ENCODE results near the gene TSFM.
"Not testable (repeated sequence)": the region's sequence is repeated elsewhere in the genome, so short reads cannot be mapped to it uniquely, and the experiment has no call there.

TSFM gene

DNA sequence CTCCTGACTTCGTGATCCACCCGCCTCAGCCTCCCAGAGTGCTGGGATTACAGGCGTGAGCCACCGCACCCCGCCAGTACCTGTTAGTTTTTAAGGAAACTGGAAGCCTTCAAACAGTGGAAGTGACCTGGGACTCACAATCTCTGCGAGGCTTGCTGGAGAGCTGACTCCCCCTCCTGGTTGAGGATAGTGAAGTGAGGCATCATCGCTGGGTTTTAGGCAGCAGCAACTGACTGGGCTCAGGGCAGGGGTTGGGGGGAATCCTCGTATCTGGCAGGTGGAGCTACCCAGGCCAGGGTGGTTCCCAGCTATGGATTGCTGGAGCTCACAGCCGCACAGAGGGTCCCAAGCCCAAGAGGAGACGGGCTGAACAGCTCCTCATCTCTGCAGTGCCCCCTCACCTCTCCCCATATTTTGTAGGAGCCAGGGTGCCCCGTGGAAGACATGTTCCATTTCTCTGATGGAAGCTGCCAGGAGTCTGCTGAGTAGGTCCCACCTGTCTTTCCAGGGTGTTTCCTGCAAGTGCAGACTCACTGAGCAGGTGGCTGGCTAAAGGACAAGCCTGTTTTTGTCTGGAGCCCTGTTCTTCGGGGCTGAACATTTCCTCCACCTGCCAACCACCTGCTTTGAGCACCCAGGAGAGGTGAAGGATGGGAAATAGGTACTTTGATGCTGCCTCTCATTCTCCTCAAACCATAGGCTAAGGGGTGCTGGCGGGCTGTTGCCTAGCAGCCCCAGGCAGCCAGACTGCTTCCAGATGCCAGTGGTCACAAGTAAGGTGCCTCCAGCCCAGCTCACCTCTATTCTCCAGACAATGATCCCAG lies 32.8 kb downstream of the TSFM start:
- DNase-seq (ENCODE audit: low read depth): no peak

- DNase-seq (ENCODE audit: low read depth): no peak
Measured at GRCh38 chr12:57816001-57816854, 33.6 kb downstream of the TSFM start.

- no peak for DNase-seq (ENCODE audit: low read depth)
Measured at GRCh38 chr12:57816855-57817151, 34.2 kb downstream of the TSFM start.

GRCh38 chr12:57817261-57817989 lies 34.8 kb downstream of the TSFM start:
- no peak for DNase-seq (ENCODE audit: low read depth)

DNA sequence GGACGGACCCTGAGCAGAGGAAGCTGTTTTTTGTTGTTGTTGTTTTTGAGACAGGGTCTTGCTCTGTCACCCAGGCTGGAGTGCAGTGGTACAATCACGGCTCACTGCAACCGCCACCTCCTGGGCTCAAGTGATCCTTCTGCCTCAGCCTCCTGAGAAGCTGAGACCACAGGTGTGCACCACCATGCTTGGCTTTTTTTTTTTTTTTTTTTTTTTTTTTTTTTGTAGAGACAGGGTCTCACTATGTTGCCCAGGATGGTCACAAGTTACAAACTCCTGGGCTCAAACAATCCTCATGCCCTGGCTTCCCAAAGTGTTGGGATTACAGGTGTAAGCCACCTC lies 35.4 kb downstream of the TSFM start:
- DNase-seq (ENCODE audit: low read depth): not testable (repeated sequence)

GRCh38 chr12:57820119-57820518 lies 37.5 kb downstream of the TSFM start:
- not testable (repeated sequence) for DNase-seq (ENCODE audit: low read depth)

DNA sequence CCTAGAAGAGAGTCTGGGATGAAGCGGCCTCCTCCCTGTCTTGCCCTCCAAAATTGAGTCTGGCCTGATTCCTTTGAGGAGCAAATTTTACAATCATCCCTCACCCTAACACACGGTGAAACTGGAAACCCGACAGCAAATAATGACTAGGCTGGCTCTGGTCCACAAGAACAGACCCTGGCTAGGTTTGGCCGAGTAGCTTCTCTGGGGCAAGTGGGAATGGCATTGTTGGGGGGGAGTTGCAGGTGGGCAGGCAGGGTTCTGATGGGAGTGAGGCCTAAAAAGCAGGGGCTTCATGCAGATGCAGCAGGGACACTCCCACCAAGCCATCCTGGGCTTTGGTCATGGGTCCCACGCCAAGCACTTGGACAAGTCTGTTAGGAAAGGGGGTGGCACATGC lies 38.4 kb downstream of the TSFM start:
- DNase-seq (ENCODE audit: low read depth): not testable (repeated sequence)

GRCh38 chr12:57821474-57822214 lies 39.1 kb downstream of the TSFM start:
- no peak for DNase-seq (ENCODE audit: low read depth)

DNA sequence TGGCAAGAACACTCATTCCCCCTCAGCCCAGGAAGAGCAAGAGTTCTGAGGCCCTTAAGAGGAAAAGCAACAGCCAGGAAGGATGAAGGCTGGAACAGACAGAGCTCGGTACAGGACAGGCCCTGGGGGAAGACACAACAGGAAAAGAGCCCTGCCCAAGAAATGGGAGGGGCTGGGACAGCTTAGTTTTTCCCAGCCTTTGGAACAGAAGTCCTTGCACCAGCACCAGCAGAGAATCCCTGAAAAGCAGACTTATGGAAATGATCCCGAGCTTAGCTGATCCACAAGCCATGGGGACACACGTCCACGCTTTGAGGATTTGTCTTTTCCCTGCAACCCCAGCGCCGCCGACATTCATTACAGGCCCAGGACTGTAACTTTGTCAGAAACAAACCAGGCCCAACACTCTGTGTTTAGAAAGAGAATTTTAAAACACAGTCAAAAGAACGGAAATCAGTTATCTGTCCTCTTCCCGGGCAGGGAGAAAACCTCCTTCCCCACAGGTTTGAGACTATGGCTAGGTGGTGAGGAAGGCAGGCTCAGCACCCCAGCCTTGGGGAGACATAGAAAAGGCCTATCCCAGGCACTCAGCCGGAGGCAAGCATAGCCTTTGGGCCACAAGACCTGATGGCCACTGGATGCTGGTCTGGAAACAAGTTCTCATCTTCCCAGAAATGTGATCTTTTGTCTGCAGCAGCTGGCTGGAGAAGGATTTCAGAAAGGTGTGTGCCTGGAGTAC lies 40.0 kb downstream of the TSFM start:
- DNase-seq (ENCODE audit: low read depth): no peak

DNA sequence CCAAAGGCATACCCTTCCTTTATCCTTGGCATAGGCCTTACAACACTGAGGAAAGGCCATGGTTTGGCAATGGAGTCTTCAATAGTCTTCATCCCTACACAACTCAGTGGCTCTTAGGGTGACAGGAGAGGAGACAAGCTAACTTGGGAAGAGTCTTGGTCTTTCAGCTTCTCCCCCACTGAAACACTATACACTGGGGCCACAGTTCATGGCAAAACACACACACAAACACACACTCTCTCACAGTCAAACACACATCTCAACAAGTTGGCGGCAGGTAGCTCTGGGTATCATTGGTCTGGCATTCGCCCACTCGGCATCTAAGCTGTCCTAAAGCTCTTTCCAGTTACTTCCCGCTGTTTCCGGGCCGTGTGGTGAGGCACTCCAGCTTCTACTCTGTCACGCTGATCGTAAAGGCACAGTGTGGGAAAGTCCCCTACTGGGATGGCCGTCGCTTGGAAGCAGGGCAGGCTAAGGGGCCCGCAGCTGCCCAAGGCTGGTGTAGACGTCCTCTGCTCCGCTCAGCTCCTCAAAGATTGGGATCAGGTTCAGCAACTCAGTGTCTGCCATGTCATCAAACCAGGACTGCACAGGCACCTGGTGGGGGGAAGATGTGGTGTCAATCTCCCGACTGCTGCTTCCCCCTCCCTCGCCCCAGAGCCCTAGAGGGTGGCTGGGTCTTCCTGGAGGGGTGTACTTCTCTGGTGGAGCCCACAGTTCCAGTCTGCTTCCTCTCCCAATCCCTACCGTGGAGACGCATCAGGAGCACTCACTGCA lies 40.7 kb downstream of the TSFM start:
- DNase-seq (ENCODE audit: low read depth): no peak

DNA sequence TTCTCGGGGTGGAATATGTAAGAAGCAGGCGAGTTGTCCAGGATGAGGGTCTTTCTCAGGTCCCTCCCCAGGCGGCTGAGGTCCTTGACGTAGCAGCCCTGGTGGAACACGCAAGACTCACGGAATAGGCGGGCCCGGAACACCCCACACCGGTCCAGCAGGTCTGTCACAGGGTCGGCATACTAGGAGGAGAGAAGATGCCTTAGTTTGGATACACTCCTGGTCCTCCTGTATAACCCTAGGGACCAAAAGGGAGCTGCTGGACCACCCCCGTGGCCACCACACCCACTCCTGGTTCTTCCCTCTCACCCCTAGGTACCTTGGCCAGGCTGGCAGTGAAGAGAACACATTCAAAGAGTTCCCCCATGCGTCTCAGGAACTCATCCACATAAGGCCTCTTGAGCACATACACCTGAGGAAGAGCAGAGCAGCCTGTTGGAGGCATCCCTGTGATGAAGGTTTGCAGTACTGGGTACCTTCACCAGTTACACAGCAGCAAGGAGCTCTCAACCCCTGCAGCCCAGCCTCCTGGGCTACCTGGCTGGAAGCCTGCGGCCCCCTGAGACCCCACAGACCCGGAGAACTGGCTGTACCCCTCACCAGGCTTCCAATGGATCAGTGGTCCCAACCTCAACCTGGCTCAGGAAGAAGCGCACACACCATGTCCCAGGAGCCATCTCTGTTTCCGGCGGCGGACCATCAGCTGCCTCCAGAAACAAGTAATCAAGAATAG lies 41.5 kb downstream of the TSFM start:
- DNase-seq (ENCODE audit: low read depth): no peak

DNA sequence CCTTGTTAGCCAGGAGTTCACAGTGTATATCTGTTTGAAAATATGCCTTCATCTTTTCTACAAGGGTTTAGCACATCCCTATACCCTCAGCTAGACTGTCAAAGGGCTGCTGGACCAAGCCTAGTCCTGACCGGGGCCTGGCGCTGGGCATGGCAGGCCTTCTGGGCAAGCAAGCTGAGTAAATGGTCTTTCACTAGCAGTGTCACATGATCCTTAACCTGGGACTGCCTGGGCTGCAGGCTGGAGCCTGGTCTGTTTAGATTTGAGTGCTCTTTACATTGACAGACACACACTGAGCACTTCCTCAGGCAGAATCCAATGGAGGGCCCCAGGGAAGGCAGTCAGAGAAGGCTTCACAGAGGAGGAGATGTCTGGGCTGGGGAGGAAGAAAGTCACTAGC lies 42.9 kb downstream of the TSFM start:
- DNase-seq (ENCODE audit: low read depth): no peak

- no peak for DNase-seq (ENCODE audit: low read depth)
Measured at GRCh38 chr12:57826400-57826799, 43.8 kb downstream of the TSFM start.

DNA sequence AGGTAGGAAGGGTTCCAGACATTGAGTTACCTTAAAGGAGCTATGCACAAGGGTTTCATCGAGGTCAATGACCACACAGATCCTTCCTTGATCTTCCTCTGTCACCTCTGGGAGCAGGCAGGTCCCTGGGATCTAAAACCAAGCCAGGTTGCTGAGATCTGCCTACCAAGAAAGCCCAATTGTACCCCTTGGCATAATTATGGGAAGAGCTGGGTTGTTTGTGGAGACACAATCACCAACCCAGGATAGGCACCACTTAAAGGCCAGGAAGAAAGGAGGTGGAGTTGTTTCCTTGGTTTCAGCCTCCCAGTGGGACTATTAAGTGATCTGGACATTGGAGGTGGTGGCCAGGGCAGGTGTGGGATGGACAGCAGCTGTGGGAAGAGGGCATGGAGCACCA lies 44.4 kb downstream of the TSFM start:
- no peak for DNase-seq (ENCODE audit: low read depth)

DNA sequence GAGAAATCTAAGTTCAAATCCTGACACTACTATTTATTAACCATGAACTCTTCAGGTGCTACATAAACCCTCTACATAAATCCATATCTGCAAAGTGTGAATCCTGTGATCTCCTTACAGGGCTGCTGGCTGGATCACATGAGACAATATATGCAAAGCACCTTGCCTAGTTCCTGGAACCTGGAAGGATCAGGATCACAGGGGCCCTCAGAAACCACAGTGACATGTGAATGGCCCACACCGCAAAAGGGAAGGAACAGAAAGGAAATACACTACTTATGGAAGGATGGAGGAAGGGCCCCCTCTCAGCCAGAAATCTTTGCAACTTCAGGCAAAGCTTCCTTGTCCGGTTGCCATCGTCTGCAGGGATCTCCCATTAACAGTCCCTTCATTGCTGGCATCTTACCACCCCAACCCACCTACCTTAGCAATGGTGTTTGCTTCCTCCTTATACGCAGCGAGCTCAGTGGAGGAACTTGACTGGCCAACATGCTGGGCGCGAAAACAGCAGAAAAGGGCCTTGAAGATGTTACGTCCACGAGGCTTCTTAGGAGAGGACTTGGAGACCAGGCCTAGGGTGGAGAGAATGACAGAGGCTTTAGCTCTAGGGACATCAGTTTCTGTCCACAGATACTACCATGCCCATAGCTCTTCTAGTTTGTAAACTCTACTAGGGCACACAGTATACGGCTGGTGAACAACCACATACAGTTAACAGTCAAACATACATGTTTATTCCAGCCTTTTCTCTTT lies 46.6 kb downstream of the TSFM start:
- no peak for DNase-seq (ENCODE audit: low read depth)

GRCh38 chr12:57830393-57830792 lies 47.8 kb downstream of the TSFM start:
- DNase-seq (ENCODE audit: low read depth): no peak

DNA sequence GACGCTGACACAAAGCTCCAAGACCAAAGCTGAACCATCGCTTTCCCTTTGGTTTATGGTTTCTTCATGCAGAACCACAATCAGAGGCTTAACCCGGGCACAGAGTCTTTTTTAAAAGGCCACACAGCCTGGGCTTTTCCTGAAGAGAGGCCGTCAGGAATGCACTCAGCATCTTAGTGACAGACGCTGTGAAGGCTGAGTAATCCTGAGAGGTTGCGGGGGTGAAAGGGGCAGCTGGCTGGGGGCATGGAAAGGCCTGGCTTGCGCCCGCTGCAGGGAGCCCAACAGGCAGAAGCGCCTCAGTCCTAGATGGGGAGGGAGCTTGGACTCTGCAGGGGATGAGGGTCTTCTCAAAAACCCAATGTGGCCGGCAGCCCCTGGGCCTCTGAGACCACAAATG lies 50.4 kb downstream of the TSFM start:
- no peak for DNase-seq (ENCODE audit: low read depth)

GRCh38 chr12:57833672-57834071 lies 51.1 kb downstream of the TSFM start:
- DNase-seq (ENCODE audit: low read depth): no peak
